Astrocyte (in vitro differentiated cells and primary cell): ENCODE measurements around the gene C9orf85. TPM values are rescaled to one million over a fixed set of nuclear protein-coding genes. Genes with fewer than 3 reads are reported as not detected.
A peak's percentile ranks its signal among the peaks of the same experiment; 100 is the strongest.

ENCODE experiments used
- DNase-seq: peaks from one replicate; pipeline ENCODE4 v3.0.0-alpha.2; 2010; ENCODE audit warnings: low read depth
- FAIRE-seq: peaks from 2 replicates; lab custom pipeline; 2011; peaks lifted over from hg19 to GRCh38; lab: Jason Lieb, UNC
- H2AFZ ChIP-seq: 2 replicates; pipeline ENCODE4 v1.6.0; 2012; ENCODE audit warnings: low read depth, low read length, inconsistent platforms
- H3K27ac ChIP-seq: 2 replicates; pipeline ENCODE4 v1.5.1; 2011; ENCODE audit warnings: low read depth, low read length, inconsistent platforms
- H3K27me3 ChIP-seq: 2 replicates; pipeline ENCODE4 v1.6.0; 2011; ENCODE audit warnings: low read length, inconsistent platforms; ENCODE audit not compliant: insufficient read depth
- H3K36me3 ChIP-seq: 2 replicates; pipeline ENCODE4 v1.5.1; 2011; ENCODE audit warnings: low read length, inconsistent platforms; ENCODE audit not compliant: insufficient read depth
- H3K4me1 ChIP-seq: 2 replicates; pipeline ENCODE4 v1.5.1; 2011; ENCODE audit warnings: low read length, inconsistent platforms; ENCODE audit not compliant: insufficient read depth
- H3K4me2 ChIP-seq: 2 replicates; pipeline ENCODE4 v1.6.0; 2012; ENCODE audit warnings: low read length, inconsistent platforms
- H3K4me3 ChIP-seq: 2 replicates; pipeline ENCODE4 v1.5.1; 2011; ENCODE audit warnings: low read depth, mild to moderate bottlenecking, low read length, inconsistent platforms; ENCODE audit not compliant: insufficient read depth
- H3K79me2 ChIP-seq: 2 replicates; pipeline ENCODE4 v1.6.0; 2012; ENCODE audit warnings: mild to moderate bottlenecking, low read length, inconsistent platforms; ENCODE audit not compliant: insufficient read depth
- H3K9ac ChIP-seq: 2 replicates; pipeline ENCODE4 v1.6.0; 2012; ENCODE audit warnings: mild to moderate bottlenecking, low read length, inconsistent platforms
- H3K9me3 ChIP-seq: 2 replicates; pipeline ENCODE4 v1.5.1; 2012; ENCODE audit warnings: low read depth, mild to moderate bottlenecking, low read length, inconsistent platforms; ENCODE audit not compliant: insufficient read depth
- H4K20me1 ChIP-seq: 2 replicates; pipeline ENCODE4 v1.6.0; 2012; ENCODE audit warnings: low read length, inconsistent platforms; ENCODE audit not compliant: insufficient read depth
- H3K27ac Mint-ChIP-seq: one replicate; pipeline ENCODE4 v1.8.0; 2021; ENCODE audit warnings: mild to moderate bottlenecking, mixed read lengths; ENCODE audit not compliant: unreplicated experiment
- H3K27me3 Mint-ChIP-seq: one replicate; pipeline ENCODE4 v1.8.0; 2021; ENCODE audit warnings: low read depth, mixed read lengths; ENCODE audit not compliant: unreplicated experiment
- H3K36me3 Mint-ChIP-seq: one replicate; pipeline ENCODE4 v1.8.0; 2021; ENCODE audit warnings: low read depth, mixed read lengths; ENCODE audit not compliant: unreplicated experiment
- H3K4me1 Mint-ChIP-seq: one replicate; pipeline ENCODE4 v1.8.0; 2021; ENCODE audit warnings: low read depth, mixed read lengths; ENCODE audit not compliant: unreplicated experiment
- H3K4me3 Mint-ChIP-seq: one replicate; pipeline ENCODE4 v1.8.0; 2021; ENCODE audit warnings: mild to moderate bottlenecking, moderate library complexity, mixed read lengths; ENCODE audit not compliant: unreplicated experiment
- H3K9me3 Mint-ChIP-seq: one replicate; pipeline ENCODE4 v1.8.0; 2021; ENCODE audit warnings: mild to moderate bottlenecking, mixed read lengths; ENCODE audit not compliant: unreplicated experiment
- CTCF ChIP-seq: IDR thresholded peaks from 2 replicates; pipeline ENCODE4 v1.5.1; 2011; ENCODE audit warnings: low read depth, mild to moderate bottlenecking, inconsistent platforms, low read length, moderate library complexity; ENCODE audit not compliant: insufficient read depth
- EZH2 ChIP-seq: IDR thresholded peaks from 2 replicates; pipeline ENCODE4 v1.6.1; 2012; ENCODE audit warnings: mild to moderate bottlenecking, low read length, inconsistent platforms; ENCODE audit not compliant: insufficient read depth
- total RNA-seq: library from RNA; stranded (reverse); gene quantifications from 2 replicates; pipeline ENCODE4 v1.2.1, GENCODE V29; 2021

Gene C9orf85
- total RNA-seq, 1 donor from 2014 or later, result 15.2 TPM

- no peaks in the 10 kb centered on the region for H3K9me3 Mint-ChIP-seq
- H3K36me3 Mint-ChIP-seq, result no peaks in the 10 kb centered on the region
- Histone ChIP-seq H3K4me1 (no peaks in the 10 kb centered on the region), H4K20me1 (peaks cover 5% of the 10 kb centered on the region), H3K9ac (no peak overlapping the region), H3K36me3 (no peaks in the 10 kb centered on the region), H3K4me2 (no peak overlapping the region), H3K9me3 (no peaks in the 10 kb centered on the region), H3K27ac (no peak overlapping the region), H3K4me3 (no peak overlapping the region), H3K79me2 (peaks cover 12% of the 10 kb centered on the region), H3K27me3 (no peaks in the 10 kb centered on the region), H2AFZ (no peak overlapping the region)
- no peak for FAIRE-seq
- no peak for TF ChIP-seq CTCF
- TF ChIP-seq EZH2, result no peak
- DNase-seq, result no peak
- no peak overlapping the region for H3K27ac Mint-ChIP-seq
- H3K4me1 Mint-ChIP-seq, result peaks cover 8% of the 10 kb centered on the region
- peak overlapping the region; percentile 15 for H3K4me3 Mint-ChIP-seq
- no peaks in the 10 kb centered on the region for H3K27me3 Mint-ChIP-seq
Measured at GRCh38 chr9:71936066-71936465, 24.6 kb downstream of the C9orf85 start.

- no peak overlapping the region for H3K9ac ChIP-seq
- H3K4me2 ChIP-seq, result no peak overlapping the region
- TF ChIP-seq CTCF (no peak), EZH2 (no peak)
- H3K9me3 ChIP-seq, result no peaks in the 10 kb centered on the region
- H3K27ac ChIP-seq, result no peak overlapping the region
- H2AFZ ChIP-seq, result no peak overlapping the region
- Mint-ChIP-seq H3K27me3 (no peaks in the 10 kb centered on the region), H3K27ac (no peak overlapping the region), H3K9me3 (no peaks in the 10 kb centered on the region), H3K4me1 (peaks cover 18% of the 10 kb centered on the region), H3K4me3 (no peak overlapping the region), H3K36me3 (no peaks in the 10 kb centered on the region)
- FAIRE-seq (no peak), DNase-seq (no peak)
- H3K79me2 ChIP-seq, result peaks cover 12% of the 10 kb centered on the region
- H4K20me1 ChIP-seq, result peaks cover 4% of the 10 kb centered on the region
- H3K27me3 ChIP-seq, result no peaks in the 10 kb centered on the region
- no peak overlapping the region for H3K4me3 ChIP-seq
- H3K4me1 ChIP-seq, result no peaks in the 10 kb centered on the region
- H3K36me3 ChIP-seq, result no peaks in the 10 kb centered on the region
Measured at GRCh38 chr9:71937070-71937625, 25.7 kb downstream of the C9orf85 start.

GRCh38 chr9:71937898-71938297, 26.5 kb downstream of the C9orf85 start:
- DNase-seq (no peak), FAIRE-seq (no peak)
- H3K4me3 Mint-ChIP-seq, result no peak overlapping the region
- no peaks in the 10 kb centered on the region for H3K9me3 Mint-ChIP-seq
- H3K4me1 Mint-ChIP-seq, result peaks cover 20% of the 10 kb centered on the region
- no peaks in the 10 kb centered on the region for H3K36me3 Mint-ChIP-seq
- no peak overlapping the region for H2AFZ ChIP-seq
- peaks cover 6% of the 10 kb centered on the region for H4K20me1 ChIP-seq
- TF ChIP-seq CTCF, result no peak
- no peaks in the 10 kb centered on the region for H3K4me1 ChIP-seq
- no peaks in the 10 kb centered on the region for H3K9me3 ChIP-seq
- H3K36me3 ChIP-seq, result no peaks in the 10 kb centered on the region
- H3K79me2 ChIP-seq, result peaks cover 12% of the 10 kb centered on the region
- H3K4me2 ChIP-seq, result no peak overlapping the region
- H3K4me3 ChIP-seq, result no peak overlapping the region
- H3K9ac ChIP-seq, result no peak overlapping the region
- H3K27ac Mint-ChIP-seq, result no peak overlapping the region
- no peaks in the 10 kb centered on the region for H3K27me3 Mint-ChIP-seq
- no peaks in the 10 kb centered on the region for H3K27me3 ChIP-seq
- no peak overlapping the region for H3K27ac ChIP-seq
